ENCODE results near the gene GPR180. TPM values are rescaled to one million over a fixed set of nuclear protein-coding genes. Genes with fewer than 3 reads are reported as not detected.

Gene GPR180
- 2.3 TPM for total RNA-seq

GRCh38 chr13:94601446-94602431, at the start of gene GPR180:
Gene GPR180, plus strand, starts transcription at chr13:94601857. Its CDS starts 71 bp downstream, at chr13:94601928.
- Histone ChIP-seq H3K9me3 (no peaks in the 10 kb centered on the region), H3K4me3 (peak within 1 kb of the TSS; percentile 90 to 92), H3K27ac (peak within 1 kb of the TSS; percentile 84 to 89), H3K27me3 (no peaks in the 10 kb centered on the region), H3K4me1 (peaks cover 0 to 3% of the 10 kb centered on the region in 2 donors), H3K36me3 (peaks cover 0 to 15% of the 10 kb centered on the region in 2 donors)
- TF ChIP-seq, protein P1, sequence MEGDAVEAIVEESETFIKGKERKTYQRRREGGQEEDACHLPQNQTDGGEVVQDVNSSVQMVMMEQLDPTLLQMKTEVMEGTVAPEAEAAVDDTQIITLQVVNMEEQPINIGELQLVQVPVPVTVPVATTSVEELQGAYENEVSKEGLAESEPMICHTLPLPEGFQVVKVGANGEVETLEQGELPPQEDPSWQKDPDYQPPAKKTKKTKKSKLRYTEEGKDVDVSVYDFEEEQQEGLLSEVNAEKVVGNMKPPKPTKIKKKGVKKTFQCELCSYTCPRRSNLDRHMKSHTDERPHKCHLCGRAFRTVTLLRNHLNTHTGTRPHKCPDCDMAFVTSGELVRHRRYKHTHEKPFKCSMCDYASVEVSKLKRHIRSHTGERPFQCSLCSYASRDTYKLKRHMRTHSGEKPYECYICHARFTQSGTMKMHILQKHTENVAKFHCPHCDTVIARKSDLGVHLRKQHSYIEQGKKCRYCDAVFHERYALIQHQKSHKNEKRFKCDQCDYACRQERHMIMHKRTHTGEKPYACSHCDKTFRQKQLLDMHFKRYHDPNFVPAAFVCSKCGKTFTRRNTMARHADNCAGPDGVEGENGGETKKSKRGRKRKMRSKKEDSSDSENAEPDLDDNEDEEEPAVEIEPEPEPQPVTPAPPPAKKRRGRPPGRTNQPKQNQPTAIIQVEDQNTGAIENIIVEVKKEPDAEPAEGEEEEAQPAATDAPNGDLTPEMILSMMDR (IDR thresholded peaks at IDR 0.05), result no peak
- intact Hi-C loops (cut with DNase I), result loop anchor here (5.0 kb wide), 1 partner anchor 1374 kb away; the partner anchor contains the start of gene GPC6
- DNase-seq (ENCODE audit: low spot score in 2 of 2), result peak; percentile 94 to 99

DNA sequence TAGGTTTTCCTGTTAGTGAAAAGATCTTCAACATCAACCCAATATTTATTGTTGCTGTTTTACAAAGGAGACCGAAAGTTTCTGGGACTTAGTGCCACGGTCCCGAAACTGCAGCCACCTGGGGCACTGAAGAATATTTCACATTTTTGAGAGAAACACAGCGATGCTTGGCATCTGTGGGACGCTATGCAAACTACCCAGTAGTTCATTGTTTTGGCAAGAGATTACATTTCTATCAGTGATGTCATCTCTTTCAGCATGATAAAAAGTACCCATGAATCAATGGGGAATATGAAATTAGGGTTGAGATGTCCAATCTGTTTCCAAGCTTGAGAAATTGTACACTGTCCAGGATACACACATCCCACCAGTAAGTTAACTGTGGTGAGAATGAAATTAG, 49.6 kb upstream of the GPR180 start:
- no peak for DNase-seq (ENCODE audit: low spot score in 2 of 2)
- TF ChIP-seq, protein P1 (IDR thresholded peaks at IDR 0.05), result no peak
- no peak overlapping the region for H3K4me3 ChIP-seq
- no peaks in the 10 kb centered on the region for H3K36me3 ChIP-seq
- intact Hi-C loops (cut with DNase I), result loop anchor here (10.0 kb wide), 1 partner anchor 777 kb away; no protein-coding TSS in a partner anchor
- peaks cover 2 to 5% of the 10 kb centered on the region in 2 donors for H3K4me1 ChIP-seq
- H3K27me3 ChIP-seq, result no peaks in the 10 kb centered on the region
- no peaks in the 10 kb centered on the region for H3K9me3 ChIP-seq
- no peak overlapping the region for H3K27ac ChIP-seq

DNA sequence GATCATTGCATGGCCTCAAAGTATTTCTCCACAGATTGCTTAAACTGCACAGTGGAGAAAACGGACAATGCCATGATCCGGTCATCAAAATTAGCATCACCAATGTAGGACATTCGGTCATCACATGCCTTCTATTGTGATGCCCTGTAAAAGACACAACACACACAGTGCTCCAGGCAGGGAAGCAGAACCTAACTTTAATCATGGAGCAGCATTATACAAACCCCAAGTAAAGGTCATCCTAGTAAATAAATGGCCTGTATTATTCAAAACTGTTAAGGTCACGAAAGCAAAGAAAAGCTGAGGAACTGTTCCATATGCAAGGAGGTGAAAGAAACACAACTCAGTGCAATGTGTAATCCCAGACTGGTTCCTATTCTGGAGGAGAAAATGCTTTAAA, 47.9 kb upstream of the GPR180 start:
- TF ChIP-seq, protein P1 (IDR thresholded peaks at IDR 0.05), result no peak
- no peaks in the 10 kb centered on the region for H3K4me1 ChIP-seq
- no peak for DNase-seq (ENCODE audit: low spot score in 2 of 2)
- no peaks in the 10 kb centered on the region for H3K27me3 ChIP-seq
- H3K36me3 ChIP-seq, result no peaks in the 10 kb centered on the region
- no peak overlapping the region for H3K27ac ChIP-seq
- H3K4me3 ChIP-seq, result no peak overlapping the region
- intact Hi-C loops (cut with DNase I), result loop anchor here (10.0 kb wide), 1 partner anchor 779 kb away; no protein-coding TSS in a partner anchor
- no peaks in the 10 kb centered on the region for H3K9me3 ChIP-seq

DNA sequence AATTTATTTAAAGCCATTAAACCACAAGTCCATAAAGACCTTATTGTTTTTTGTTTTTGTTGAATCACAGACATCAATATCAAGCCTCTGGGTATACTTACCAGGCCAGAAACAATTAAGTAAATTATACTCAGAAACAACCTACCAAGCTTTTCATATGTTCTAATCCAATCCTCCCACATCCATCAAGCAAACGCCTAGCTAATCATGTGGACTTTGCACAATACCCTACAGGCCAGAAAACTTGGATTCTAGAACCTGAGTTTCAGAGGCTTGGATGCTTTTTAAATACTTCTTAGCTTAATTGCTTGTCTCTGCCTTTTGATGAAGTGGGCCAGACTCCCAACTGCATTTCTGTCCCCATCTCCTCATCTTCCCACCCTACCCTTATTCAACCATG, 45.6 kb upstream of the GPR180 start:
- no peaks in the 10 kb centered on the region for H3K9me3 ChIP-seq
- intact Hi-C loops (cut with DNase I), result loop anchor here (10.0 kb wide), 1 partner anchor 781 kb away; no protein-coding TSS in a partner anchor
- H3K4me3 ChIP-seq, result no peak overlapping the region
- H3K27me3 ChIP-seq, result no peaks in the 10 kb centered on the region
- H3K36me3 ChIP-seq, result no peaks in the 10 kb centered on the region
- DNase-seq (ENCODE audit: low spot score in 2 of 2), result no peak
- no peak overlapping the region for H3K27ac ChIP-seq
- TF ChIP-seq, protein P1 (IDR thresholded peaks at IDR 0.05), result no peak
- H3K4me1 ChIP-seq, result no peaks in the 10 kb centered on the region

- no peak for DNase-seq (ENCODE audit: low spot score in 2 of 2)
- H3K4me1 ChIP-seq, result no peaks in the 10 kb centered on the region
- intact Hi-C loops (cut with DNase I), result loop anchor here (10.0 kb wide), 1 partner anchor 782 kb away; no protein-coding TSS in a partner anchor
- H3K9me3 ChIP-seq, result no peaks in the 10 kb centered on the region
- H3K36me3 ChIP-seq, result no peaks in the 10 kb centered on the region
- no peak overlapping the region for H3K4me3 ChIP-seq
- H3K27ac ChIP-seq, result no peak overlapping the region
- TF ChIP-seq, protein P1 (IDR thresholded peaks at IDR 0.05), result no peak
- no peaks in the 10 kb centered on the region for H3K27me3 ChIP-seq
Observed at GRCh38 chr13:94556621-94557020, 45.0 kb upstream of the GPR180 start.

Measured in ascending aorta (tissue), 2 donors.